ENCODE results near the gene RDX.
"Not testable (repeated sequence)": the region's sequence is repeated elsewhere in the genome, so short reads cannot be mapped to it uniquely, and the experiment has no call there.

Gene RDX

GRCh38 chr11:110305169-110306018 lies 9.0 kb upstream of the RDX start:
- DNase-seq, result no peak

DNA sequence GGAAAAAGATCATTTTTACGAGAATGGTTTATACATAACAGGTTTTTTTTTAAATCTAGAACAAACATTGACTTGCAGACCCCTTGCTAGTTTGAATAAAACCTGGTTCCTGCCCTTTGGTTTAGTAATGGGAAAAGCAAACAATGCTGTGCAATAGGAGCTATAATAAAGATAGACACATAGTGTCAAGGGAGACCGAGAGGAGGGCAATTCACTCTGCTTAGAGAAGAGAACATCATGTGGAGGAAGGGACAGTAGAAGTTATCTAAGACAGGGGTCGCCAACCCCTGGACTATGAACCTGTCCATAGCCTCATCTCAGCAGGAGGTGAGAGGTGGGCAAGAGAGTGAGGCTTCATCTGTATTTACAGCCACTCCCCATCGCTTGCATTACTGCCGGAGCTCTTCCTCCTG lies 7.0 kb upstream of the RDX start:
- no peak for DNase-seq

DNA sequence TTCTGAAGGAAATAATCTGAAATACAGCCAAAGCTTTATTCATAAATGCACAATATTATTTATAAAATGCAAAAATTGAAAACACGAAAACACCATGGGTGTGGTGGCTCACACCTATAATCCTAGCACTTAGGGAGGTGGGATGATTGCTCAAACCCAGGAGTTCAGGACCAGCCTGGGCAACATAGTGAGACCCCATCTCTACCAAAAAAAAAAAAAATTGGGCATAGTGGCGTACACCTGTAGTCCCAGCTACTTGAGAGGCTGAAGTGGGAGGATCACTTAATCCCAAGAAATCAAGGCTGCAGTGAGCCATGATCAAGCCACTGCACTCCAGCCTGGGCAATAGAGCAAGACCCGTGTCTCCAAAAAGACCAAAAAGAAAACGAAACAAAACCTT lies 5.2 kb upstream of the RDX start:
- no peak for DNase-seq

DNA sequence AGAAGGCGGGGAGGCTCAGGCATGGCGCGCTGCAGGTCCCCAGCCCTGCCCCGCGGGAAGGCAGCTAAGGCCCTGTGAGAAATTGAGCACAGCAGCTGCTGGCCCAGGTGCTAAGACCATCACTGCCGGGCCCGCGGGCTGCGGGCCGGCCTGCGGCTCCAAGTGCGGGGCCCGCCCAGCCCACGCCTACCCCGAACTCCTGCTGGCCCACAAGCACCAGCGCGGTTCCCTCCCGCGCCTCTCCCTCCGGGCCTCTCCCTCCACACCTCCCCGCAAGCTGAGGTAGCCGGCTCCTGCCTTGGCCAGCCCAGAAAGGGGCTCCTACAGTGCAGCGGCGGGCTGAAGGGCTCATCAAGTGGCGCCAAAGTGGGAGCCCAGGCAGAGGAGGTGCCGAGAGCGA lies 4.6 kb upstream of the RDX start:
- no peak for DNase-seq

- DNase-seq, result no peak
Observed at GRCh38 chr11:110299006-110299785, 2.8 kb upstream of the RDX start.

DNA sequence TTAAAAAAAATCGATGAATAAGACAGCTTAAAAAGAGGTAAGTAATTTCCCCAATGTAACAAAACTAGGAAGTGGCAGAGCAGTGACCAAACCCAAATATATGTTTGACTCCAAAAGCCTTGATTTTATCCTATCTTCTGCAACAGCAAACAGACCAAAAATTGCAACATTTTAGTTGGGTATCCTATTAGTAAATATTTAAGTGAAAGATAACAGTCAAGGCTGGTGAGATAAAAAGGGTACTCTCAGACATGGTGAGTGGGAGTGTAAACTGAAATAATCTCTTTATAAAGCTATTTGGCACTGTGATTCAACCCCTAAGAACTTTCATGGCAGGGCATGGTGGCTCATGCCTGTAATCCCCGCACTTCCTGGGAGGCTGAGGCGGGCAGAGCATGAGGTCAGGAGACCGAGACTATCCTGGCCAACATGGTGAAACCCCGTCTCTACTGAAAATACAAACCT lies 1.9 kb upstream of the RDX start:
- DNase-seq, result peak; percentile 46 to 55 (median 53)

DNA sequence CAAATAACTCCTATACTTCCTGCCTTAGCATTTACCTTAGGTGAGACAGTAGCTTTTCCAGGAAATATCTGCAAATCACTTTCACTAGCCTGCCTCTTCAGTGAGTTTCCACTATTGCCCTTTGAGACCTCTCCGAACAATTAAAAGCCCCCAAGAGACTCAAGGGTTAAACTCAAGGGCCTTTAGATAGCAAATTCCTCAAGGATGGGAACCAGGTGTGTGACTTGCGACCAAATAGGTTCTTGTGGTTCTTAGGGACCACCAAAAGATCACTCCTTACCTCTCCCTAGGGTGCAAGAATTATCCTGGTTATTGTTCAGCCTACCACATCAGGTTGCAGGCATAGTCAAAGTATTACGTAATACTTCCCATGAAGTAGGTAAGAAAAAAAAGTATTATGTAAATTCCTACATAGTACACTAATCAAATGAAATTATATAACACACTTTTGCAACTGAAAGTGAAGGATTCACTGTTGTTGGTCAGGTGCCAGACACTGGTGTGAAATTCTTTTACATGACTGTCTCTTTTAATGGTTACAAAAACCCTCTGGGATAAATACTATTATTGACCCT lies 1.4 kb upstream of the RDX start:
- DNase-seq, result peak in 2 of 3 donors; percentile 13 to 41

DNA sequence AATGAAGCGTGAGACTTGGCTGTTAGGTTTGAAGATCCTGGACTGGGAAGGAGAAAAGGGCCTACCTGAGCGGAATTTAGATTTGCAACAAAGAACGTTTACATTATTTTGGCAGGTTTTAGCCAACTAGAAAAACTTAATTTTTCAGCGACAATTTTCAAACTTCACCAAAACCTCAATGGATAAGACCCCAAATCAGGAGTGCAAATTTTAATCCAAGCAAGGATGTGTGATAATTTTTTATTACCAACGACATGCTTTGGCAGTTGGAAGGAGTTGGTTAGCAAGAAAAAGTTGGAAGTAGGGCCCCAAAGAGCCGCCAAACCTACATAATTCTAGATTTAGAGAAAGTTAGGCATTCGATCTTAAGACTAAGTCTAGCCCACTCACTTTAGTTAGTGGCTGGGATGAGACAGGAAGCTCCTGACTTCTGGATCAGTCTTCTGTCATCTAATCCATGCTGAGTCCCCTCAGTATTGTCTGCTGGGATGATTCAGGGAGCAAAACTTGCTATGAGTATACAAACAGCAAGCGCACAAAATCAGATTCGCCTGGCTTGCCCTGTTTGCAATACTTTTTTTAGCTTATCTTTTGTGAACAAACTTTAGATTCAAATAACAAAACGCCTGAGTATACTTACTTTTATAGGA lies 787 bp upstream of the RDX start:
- no peak for DNase-seq

DNA sequence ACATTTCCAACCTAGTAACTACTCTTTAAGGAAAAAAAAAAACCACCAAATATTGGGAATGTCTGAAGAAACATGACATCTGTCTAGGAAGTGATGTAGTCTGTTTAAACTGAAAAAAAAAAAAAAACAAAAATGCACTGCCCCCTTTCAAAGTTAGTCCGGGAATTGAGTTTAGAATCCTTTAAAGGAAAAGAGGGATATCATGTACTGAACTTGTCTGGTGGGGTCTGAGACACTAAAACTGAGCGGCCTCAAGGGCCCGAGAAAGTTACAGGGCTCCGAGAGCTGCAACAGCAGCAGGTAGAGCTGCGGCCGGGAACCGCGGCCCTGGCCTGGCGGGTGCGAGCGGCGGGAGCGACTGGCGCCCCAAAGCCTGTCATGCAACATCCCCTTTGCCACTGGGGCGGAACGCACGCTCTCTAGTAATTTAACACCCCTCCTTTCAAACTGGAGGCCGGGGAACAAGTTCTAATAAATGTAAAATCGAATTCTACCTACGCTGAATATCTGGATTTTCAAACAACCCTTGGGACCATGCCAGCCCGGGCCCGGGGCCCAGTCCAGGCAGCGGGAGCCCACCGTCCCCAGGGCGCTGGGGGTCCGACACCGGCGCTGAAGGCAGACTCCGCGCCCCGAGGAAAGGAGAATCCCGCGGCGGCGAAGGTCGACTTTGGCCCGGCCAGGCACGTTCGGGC lies 736 bp downstream of the RDX start:
- DNase-seq, result peak; percentile 68 to 82 (median 72)

- no peak for DNase-seq
Observed at GRCh38 chr11:110295086-110295485, 1.3 kb downstream of the RDX start.

DNA sequence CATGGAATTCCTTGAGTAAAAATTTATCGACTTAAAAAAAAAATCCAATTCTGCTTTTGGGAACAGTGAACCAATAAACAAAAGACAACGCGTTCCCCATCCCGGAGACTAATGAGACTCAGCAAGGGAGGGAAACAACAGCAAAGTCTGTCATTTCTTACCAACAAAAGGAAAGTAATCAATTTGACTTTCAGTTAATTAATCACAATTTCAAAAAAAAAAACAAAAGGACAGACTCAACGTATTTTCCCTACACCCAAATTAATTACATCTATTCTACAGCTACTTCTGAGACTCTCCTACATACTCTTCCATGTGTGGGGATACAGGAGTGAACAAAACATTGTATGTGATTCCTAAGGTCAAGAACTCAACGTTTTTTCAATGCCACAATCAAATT lies 1.9 kb downstream of the RDX start:
- no peak for DNase-seq

GRCh38 chr11:110293389-110293788 lies 3.0 kb downstream of the RDX start:
- peak; percentile 53 to 58 (median 56) for DNase-seq

DNA sequence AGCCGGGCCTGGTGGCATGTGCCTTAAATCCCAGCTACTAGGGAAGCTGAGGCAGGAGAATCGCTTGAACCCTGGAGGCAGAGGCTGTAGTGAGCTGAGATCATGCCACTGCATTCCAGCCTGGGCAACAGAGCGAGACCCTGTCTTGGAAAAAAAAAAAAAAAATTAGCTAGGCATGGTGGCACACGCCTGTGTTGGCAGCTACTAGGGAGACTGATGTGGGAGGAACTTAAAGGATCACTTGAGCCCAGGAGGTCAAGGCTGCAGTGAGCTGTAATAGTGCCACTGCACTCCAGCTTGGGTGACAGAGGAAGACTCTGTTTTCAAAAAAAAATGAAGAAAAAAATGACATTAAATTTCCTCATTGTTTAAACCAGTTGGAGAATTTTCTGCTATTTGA lies 4.3 kb downstream of the RDX start:
- not testable (repeated sequence) for DNase-seq

DNA sequence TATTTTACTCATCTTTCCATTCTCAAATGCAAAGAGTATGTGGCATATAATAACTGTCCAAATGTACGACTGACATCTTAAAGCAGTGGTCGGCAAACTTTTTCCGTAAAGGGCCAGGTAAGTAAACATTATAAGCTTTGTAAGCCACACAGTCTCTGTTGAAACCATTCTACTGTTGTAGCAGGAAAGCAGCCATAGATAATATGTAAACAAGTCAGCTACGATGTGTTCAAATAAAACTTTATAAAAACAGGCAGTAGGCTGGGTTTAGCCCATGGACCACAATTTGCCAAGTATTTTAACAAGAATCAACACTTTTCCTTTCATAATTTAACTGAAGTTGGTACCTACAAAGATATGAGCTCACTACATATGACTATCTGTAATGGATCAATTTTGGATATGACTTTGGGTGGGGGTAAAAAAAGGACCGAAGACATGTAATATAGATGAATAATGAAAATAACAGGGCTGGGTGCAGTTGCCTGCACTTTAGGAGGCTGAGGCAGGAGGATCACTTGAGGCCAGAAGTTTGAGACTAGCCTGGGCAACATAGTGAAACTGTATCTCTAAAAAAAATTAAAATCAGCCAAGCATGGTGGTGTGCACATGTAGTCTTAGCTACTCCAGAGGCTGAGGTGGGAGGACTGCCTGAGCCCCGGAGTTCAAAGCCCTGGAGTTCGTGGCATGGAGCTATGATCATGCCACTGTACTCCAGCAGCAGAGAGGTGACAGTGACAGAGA lies 5.7 kb downstream of the RDX start:
- no peak for DNase-seq

- DNase-seq, result peak; percentile 17 to 47 (median 43)
Observed at GRCh38 chr11:110289472-110289871, 6.9 kb downstream of the RDX start.

DNA sequence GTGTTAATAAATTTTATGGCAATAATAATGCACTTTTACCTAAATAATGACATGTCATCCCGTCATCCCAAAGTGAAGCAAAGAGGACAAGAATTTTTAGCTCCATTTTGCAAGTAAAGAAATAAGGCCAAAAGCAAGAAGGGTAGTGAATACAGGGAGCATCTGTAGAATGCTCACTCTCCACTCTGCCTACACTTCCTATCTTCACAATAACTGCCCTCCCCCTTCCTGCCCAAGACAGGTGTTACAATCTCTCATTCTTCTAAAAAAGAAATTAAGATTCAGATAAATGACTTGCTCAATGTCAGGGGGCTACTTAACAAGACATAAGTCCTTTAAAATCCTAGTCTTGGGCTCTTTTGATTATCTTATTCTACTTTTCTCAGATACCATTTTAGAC lies 8.9 kb downstream of the RDX start:
- DNase-seq, result no peak

DNA sequence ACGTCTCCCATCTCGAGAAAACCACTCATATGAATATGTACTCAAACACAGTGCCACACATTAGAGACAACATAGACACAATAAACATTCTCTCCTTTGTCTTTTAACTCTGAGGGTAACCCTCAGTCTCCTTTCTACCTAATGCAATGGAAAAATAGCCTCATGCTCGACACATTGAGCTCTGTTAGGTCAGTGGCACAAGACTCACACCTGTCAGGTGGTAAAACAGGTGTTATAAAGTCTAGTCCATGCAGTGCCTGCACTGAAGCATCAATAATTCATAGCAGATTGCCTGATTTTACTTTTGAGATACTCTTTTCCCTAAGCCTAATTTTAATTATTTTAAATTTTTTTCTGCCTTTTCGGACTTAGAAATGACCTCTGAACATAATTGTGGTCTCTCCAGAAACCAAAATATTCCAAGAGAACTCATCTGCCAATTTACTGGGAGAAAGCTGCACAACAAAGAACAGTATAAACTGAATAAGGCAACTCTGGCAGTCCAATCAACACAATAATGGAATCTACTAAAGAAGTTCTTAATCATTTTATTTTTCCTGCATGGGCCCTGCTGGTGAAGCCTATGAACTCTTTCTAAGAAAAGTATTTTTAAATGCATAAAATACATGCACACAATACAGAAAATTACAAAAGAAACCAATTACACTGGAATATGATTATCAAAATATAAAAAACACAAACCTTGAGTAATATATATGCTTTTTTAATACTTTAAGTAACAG lies 9.9 kb downstream of the RDX start:
- no peak for DNase-seq

DNA sequence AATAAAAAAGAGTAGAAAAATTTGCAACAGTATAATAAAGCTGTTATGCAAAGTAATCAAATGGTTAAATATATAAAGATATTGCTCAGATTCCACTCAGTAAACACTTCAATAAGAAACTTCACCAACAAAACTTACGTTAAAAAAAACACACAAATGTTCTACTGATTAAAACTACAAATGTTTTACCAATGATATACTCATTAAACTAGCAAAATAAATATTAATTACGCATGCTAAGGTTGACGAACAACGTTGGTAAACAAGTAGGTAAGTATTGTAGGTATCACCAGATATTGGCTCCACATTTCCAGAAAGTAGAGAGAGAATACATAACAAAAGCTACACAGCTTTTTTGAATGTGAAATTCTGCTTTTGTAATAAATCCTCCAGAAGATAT lies 12.6 kb downstream of the RDX start:
- DNase-seq, result no peak

DNA sequence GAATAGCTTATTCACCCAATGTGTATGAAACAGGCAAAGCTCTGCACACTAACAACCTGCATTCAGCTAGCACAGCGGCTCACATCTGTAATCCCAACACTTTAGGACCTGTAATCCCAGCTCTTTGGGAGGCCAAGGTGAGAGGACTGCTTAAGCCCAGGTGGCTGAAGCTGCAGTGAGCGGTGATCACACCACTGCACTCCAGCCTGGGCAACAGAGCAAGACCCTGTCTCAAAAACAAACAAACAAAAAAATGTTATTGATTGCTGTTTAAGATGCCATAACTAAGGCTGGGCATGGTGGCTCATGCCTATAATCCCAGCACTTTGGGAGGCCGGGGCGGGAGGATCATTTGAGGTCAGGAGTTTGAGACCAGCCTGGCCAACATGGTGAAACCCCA lies 15.8 kb downstream of the RDX start:
- not testable (repeated sequence) for DNase-seq

GRCh38 chr11:110279881-110280280 lies 16.5 kb downstream of the RDX start:
- DNase-seq, result no peak

- no peak for DNase-seq
Observed at GRCh38 chr11:110272919-110273318, 23.5 kb downstream of the RDX start.
